K562 (cell line): ENCODE data around the gene CCDC127. TPM values are rescaled to one million over a fixed set of nuclear protein-coding genes. Genes with fewer than 3 reads are reported as not detected.

Source experiments
- ATAC-seq: fragments of 200-7000 bp; cut with Tn5 transposase; 3 replicates; pipeline ENCODE4 v1.9.1; 2020; ENCODE audit warnings: moderate library complexity
- BruUV-seq: library from RNA; stranded (reverse); fragments of 400-500 nt; replicated peaks from 2 replicates; lab custom pipeline; 2021; lab: Mats Ljungman, UMichigan
- CTCF ChIA-PET: fragments of 300-600 bp; formaldehyde crosslinking; extraction: SDS; loops from one replicate; lab custom pipeline; 2021; ENCODE audit warnings: low intra/inter-chr PET ratio; lab: Yijun Ruan, JAX
- POLR2A ChIA-PET: fragments of 300-600, 350-650 bp; sonication (Branson Sonifier 250); formaldehyde crosslinking; extraction: SDS; loops from one replicate; lab custom pipeline; 2021; ENCODE audit warnings: antibody characterized with exemption, inconsistent platforms; lab: Yijun Ruan, JAX
- DNase-seq, 4 experiments: peaks; one replicate each; pipeline versions ENCODE4 v3.0.0 to v3.0.0-alpha.2; 2011 to 2018; ENCODE audit warnings: low spot score in 3 of 4, mixed read lengths in 3 of 4; ENCODE audit errors: extremely low read depth in 1 of 4
- FAIRE-seq: peaks from 2 replicates; lab custom pipeline; 2011; peaks lifted over from hg19 to GRCh38; lab: Jason Lieb, UNC
- H2AFZ ChIP-seq: 2 replicates; pipeline ENCODE4 v1.6.0; 2011; ENCODE audit warnings: low read depth, low read length, control low read depth, inconsistent platforms
- H3K27ac ChIP-seq: fragments of 200-600 bp; 3 replicates; pipeline ENCODE4 v1.8.0; 2011; ENCODE audit warnings: low read depth, mild to moderate bottlenecking, control low read depth, inconsistent platforms, low read length, moderate library complexity, mixed read lengths; ENCODE audit errors: extremely low read depth
- H3K27me3 ChIP-seq, 2 experiments: fragments of 300-600 bp in 1 of 2; 2 replicates in 1 of 2; 3 replicates in 1 of 2; pipeline versions ENCODE4 v1.6.0 to v1.8.0; 2011; ENCODE audit warnings: inconsistent platforms in 2 of 2, low read length in 2 of 2, mild to moderate bottlenecking in 1 of 2, mixed read lengths in 1 of 2, moderate library complexity in 1 of 2; ENCODE audit not compliant: control insufficient read depth in 2 of 2, insufficient read depth in 2 of 2
- H3K36me3 ChIP-seq: fragments of 300-600 bp; 3 replicates; pipeline ENCODE4 v1.8.0; 2011; ENCODE audit warnings: mild to moderate bottlenecking, low read length, inconsistent platforms; ENCODE audit not compliant: control insufficient read depth, insufficient read depth
- H3K4me1 ChIP-seq, 2 experiments: fragments of 200-600 bp in 1 of 2; replicated peaks in 1 of 2; 2 replicates in 1 of 2; 3 replicates in 1 of 2; pipeline versions ENCODE4 v1.5.1 to v1.8.0; 2011; ENCODE audit warnings: inconsistent platforms in 2 of 2, low read length in 2 of 2, mild to moderate bottlenecking in 1 of 2, mixed read lengths in 1 of 2, moderate library complexity in 1 of 2; ENCODE audit not compliant: control insufficient read depth in 2 of 2, insufficient read depth in 2 of 2
- H3K4me2 ChIP-seq: 2 replicates; pipeline ENCODE4 v1.6.1; 2011; ENCODE audit warnings: low read length, control low read depth, inconsistent platforms, mixed read lengths; ENCODE audit not compliant: insufficient read depth
- H3K4me3 ChIP-seq: fragments of 200-600 bp; sonication (generic), shearing (Covaris generic); 2 replicates; pipeline ENCODE4 v1.5.1; 2016; ENCODE audit warnings: control low read depth, inconsistent platforms
- H3K79me2 ChIP-seq: fragments of 200-600 bp; 3 replicates; pipeline ENCODE4 v1.8.0; 2011; ENCODE audit warnings: low read length, inconsistent platforms; ENCODE audit not compliant: control insufficient read depth, insufficient read depth
- H3K9ac ChIP-seq, 2 experiments: 2 replicates each; pipeline versions ENCODE4 v1.6.0 to v1.6.1; 2011; ENCODE audit warnings: low read depth in 2 of 2, low read length in 2 of 2, control low read depth in 1 of 2, inconsistent platforms in 1 of 2, mild to moderate bottlenecking in 1 of 2, mixed read lengths in 1 of 2; ENCODE audit not compliant: insufficient read depth in 1 of 2
- H3K9me1 ChIP-seq: one replicate; pipeline ENCODE4 v1.6.0; 2011; ENCODE audit warnings: inconsistent platforms, mild to moderate bottlenecking, low read length, moderate library complexity; ENCODE audit not compliant: control insufficient read depth, insufficient read depth
- H3K9me3 ChIP-seq: replicated peaks from 2 replicates; pipeline ENCODE4 v1.5.1; 2011; ENCODE audit warnings: low read depth, low read length, inconsistent platforms; ENCODE audit not compliant: control insufficient read depth, insufficient read depth
- H4K20me1 ChIP-seq: replicated peaks from 2 replicates; pipeline ENCODE4 v1.6.1; 2011; ENCODE audit warnings: low read length, inconsistent platforms, mixed read lengths; ENCODE audit not compliant: control insufficient read depth, insufficient read depth
- ASH1L ChIP-seq: fragments of 450-650 bp; IDR thresholded peaks from 2 replicates; pipeline ENCODE4 v1.6.1; 2018; ENCODE audit warnings: borderline replicate concordance, mild to moderate bottlenecking, low read depth; ENCODE audit not compliant: partially characterized antibody
- CREB3 ChIP-seq: fragments of 450-650 bp; conservative IDR thresholded peaks from 2 replicates; pipeline ENCODE4 v1.6.1; 2016; ENCODE audit warnings: missing genetic modification characterization, low read depth, mild to moderate bottlenecking, missing compliant biosample characterization, moderate library complexity
- DIDO1 ChIP-seq: fragments of 450-650 bp; IDR thresholded peaks from 2 replicates; pipeline ENCODE4 v1.6.1; 2016; ENCODE audit warnings: low read depth, missing biosample characterization, missing genetic modification characterization
- FOXA3 ChIP-seq, 2 experiments: fragments of 450-650 bp in 1 of 2; sonication (generic) in 1 of 2; formaldehyde crosslinking; IDR thresholded peaks in 1 of 2; conservative IDR thresholded peaks in 1 of 2; 2 replicates each; pipeline versions ENCODE4 v1.4.0 to v1.8.0; 2020 to 2022; ENCODE audit warnings: mild to moderate bottlenecking in 2 of 2, missing genetic modification reagents in 1 of 2
- HIVEP1 ChIP-seq: fragments of 250-450 bp; sonication (Bioruptor Pico); IDR thresholded peaks from 2 replicates; pipeline ENCODE4 v1.4.0; 2020; ENCODE audit warnings: mild to moderate bottlenecking
- JUND ChIP-seq, 2 experiments: IDR thresholded peaks; 2 replicates in 1 of 2; 3 replicates in 1 of 2; pipeline ENCODE4 v1.6.1; 2011; ENCODE audit warnings: borderline replicate concordance in 2 of 2, low read depth in 2 of 2, low read length in 2 of 2, improper control_type of control experiment in 1 of 2, missing biosample characterization in 1 of 2, missing genetic modification characterization in 1 of 2, missing genetic modification reagents in 1 of 2
- KAT2B ChIP-seq: IDR thresholded peaks from one replicate; pipeline ENCODE4 v1.6.1; 2012; ENCODE audit warnings: low read depth, mild to moderate bottlenecking, control low read depth, inconsistent platforms, low read length, moderate library complexity
- LARP7 ChIP-seq: fragments of 450-650 bp; IDR thresholded peaks from 2 replicates; pipeline ENCODE4 v1.6.1; 2016
- LCOR ChIP-seq: sonication (generic); formaldehyde crosslinking; IDR thresholded peaks from 2 replicates; pipeline ENCODE4 v1.8.0; 2022; ENCODE audit warnings: mild to moderate bottlenecking, missing genetic modification reagents
- MEIS2 ChIP-seq: fragments of 450-650 bp; IDR thresholded peaks from 2 replicates; pipeline ENCODE4 v1.6.1; 2014; ENCODE audit warnings: mild to moderate bottlenecking; ENCODE audit not compliant: partially characterized antibody
- NCOR1 ChIP-seq: fragments of 450-650 bp; IDR thresholded peaks from 2 replicates; pipeline ENCODE4 v1.6.1; 2016; ENCODE audit warnings: mild to moderate bottlenecking, moderate library complexity
- NFATC3 ChIP-seq: fragments of 450-650 bp; IDR thresholded peaks from 2 replicates; pipeline ENCODE4 v1.6.1; 2017; ENCODE audit warnings: mild to moderate bottlenecking
- NR2C2 ChIP-seq, 2 experiments: fragments of 200-800 bp in 1 of 2; sonication (Bioruptor generic) in 1 of 2; sonication (generic) in 1 of 2; formaldehyde crosslinking in 1 of 2; IDR thresholded peaks; 2 replicates each; pipeline versions ENCODE4 v1.6.1 to v1.8.0; 2016 to 2022; ENCODE audit warnings: mild to moderate bottlenecking in 1 of 2, missing compliant biosample characterization in 1 of 2, missing genetic modification characterization in 1 of 2, missing genetic modification reagents in 1 of 2
- PHTF2 ChIP-seq: fragments of 250-450 bp; sonication (Bioruptor Pico); IDR thresholded peaks from 2 replicates; pipeline ENCODE4 v1.5.0; 2021; ENCODE audit warnings: mild to moderate bottlenecking
- RBM17 ChIP-seq: fragments of 200-400 bp; formaldehyde crosslinking; IDR thresholded peaks from 2 replicates; pipeline ENCODE4 v1.6.1; 2017; ENCODE audit warnings: low read depth, mild to moderate bottlenecking, low read length, borderline replicate concordance
- SMARCB1 ChIP-seq: IDR thresholded peaks from 2 replicates; pipeline ENCODE4 v1.6.1; 2011; ENCODE audit warnings: improper control_type of control experiment, low read depth; ENCODE audit not compliant: insufficient read length
- TSC22D4 ChIP-seq: fragments of 450-650 bp; IDR thresholded peaks from 2 replicates; pipeline ENCODE4 v1.6.1; 2016; ENCODE audit warnings: missing genetic modification characterization, missing biosample characterization, control low read depth
- ZFX ChIP-seq: sonication (generic); formaldehyde crosslinking; IDR thresholded peaks from 2 replicates; pipeline ENCODE4 v1.8.0; 2022; ENCODE audit warnings: mild to moderate bottlenecking, missing genetic modification reagents, moderate library complexity
- ZNF311 ChIP-seq: fragments of 250-450 bp; sonication (Bioruptor Pico); IDR thresholded peaks from 2 replicates; pipeline ENCODE4 v1.4.0; 2020; ENCODE audit warnings: mild to moderate bottlenecking, moderate library complexity
- ZNF507 ChIP-seq: conservative IDR thresholded peaks from 2 replicates; pipeline ENCODE4 v1.6.1; 2017; ENCODE audit warnings: missing genetic modification characterization, missing compliant biosample characterization
- ZNF707 ChIP-seq: fragments of 250-450 bp; sonication (Bioruptor Pico); conservative IDR thresholded peaks from 2 replicates; pipeline ENCODE4 v1.8.0; 2022; ENCODE audit warnings: inconsistent platforms, mild to moderate bottlenecking, moderate library complexity
- ZNF785 ChIP-seq: fragments of 250-450 bp; sonication (Bioruptor Pico); IDR thresholded peaks from 2 replicates; pipeline ENCODE4 v1.4.0; 2020; ENCODE audit warnings: mild to moderate bottlenecking
- WGBS: fragments of 100-300 bp; shearing (Covaris generic); methylation state at CpG from one replicate; pipeline ENCODE4 v1.1.6; 2016; ENCODE audit warnings: low coverage, mixed read lengths; ENCODE audit not compliant: insufficient coverage; ENCODE audit errors: missing lambda C conversion rate; 5-methylcytosine and 5-hydroxymethylcytosine counted together
- in situ Hi-C: fragments of 300-500 bp; cut with MboI; formaldehyde crosslinking; loops from 4 replicates; pipeline ENCODE4 v1.15.0; 2018; ENCODE audit warnings: inconsistent platforms, mixed read lengths
- intact Hi-C: fragments of 100-400 bp; cut with micrococcal nuclease; formaldehyde crosslinking; loops from 2 replicates; pipeline ENCODE4 v1.14.2; 2022
- polyA plus RNA-seq, 8 experiments: library from polyadenylated mRNA; depleted of rRNA in 4 of 8; stranded (reverse) in 5 of 8; unstranded in 3 of 8; fragments of >200 nt; fragmentation: Nextera tagmentation in 2 of 8; fragmentation: Illumina TruSeq in 1 of 8; extraction: Ambion mirVana in 2 of 8; extraction: Trizol in 1 of 8; gene quantifications; 2 replicates each; pipeline versions ENCODE4 v1.2.1 to v1.2.3, GENCODE V29; 2011 to 2014; ENCODE audit warnings: inconsistent platforms in 1 of 8, missing spikeins in 1 of 8
- total RNA-seq, 7 experiments: library from RNA; depleted of rRNA in 6 of 7; stranded (reverse); fragments of >200 nt in 6 of 7; fragmentation: Illumina TruSeq in 2 of 7; extraction: Trizol in 2 of 7; gene quantifications; 2 replicates each; pipeline versions ENCODE4 v1.2.1 to v1.2.3, GENCODE V29; 2011 to 2021; ENCODE audit warnings: low replicate concordance in 1 of 7

CCDC127 gene
- total and polyA plus RNA-seq, 9 of the 15 experiments (the other 6 are each of a cell fraction or from before 2014, with no cell fraction given): 2.7 to 4.5 (median 4.1) TPM

- no peak for TF ChIP-seq SMARCB1
- TF ChIP-seq LARP7: no peak
- TF ChIP-seq NR2C2 (CRISPR knock-in tag; IDR thresholded peaks at IDR 0.05): no peak
- no peak for TF ChIP-seq NR2C2 (tag; IDR thresholded peaks at IDR 0.05)
- TF ChIP-seq LCOR (CRISPR knock-in tag): no peak
- TF ChIP-seq HIVEP1 (CRISPR knock-in tag): no peak
These were observed 24.8 kb downstream of the CCDC127 start (continued) for GRCh38 chr5:192970-193831.

GRCh38 chr5:192691-192969 lies 25.3 kb downstream of the CCDC127 start:
- no peaks in the 10 kb centered on the region for H3K79me2 ChIP-seq
- peaks cover 28 to 68% of the 10 kb centered on the region in 2 experiments; a peak in 4 of 5 replicates for H3K27me3 ChIP-seq
- no TSS peak for BruUV-seq
- H3K9ac ChIP-seq: no peak overlapping the region
- no peak overlapping the region for H2AFZ ChIP-seq
- H3K9me1 ChIP-seq: no peaks in the 10 kb centered on the region
- DNase-seq: no peak
- no peak for FAIRE-seq
- ChIA-PET POLR2A (no interaction called here), CTCF (no interaction called here)
- H3K27ac ChIP-seq: no peak overlapping the region
- in situ Hi-C loops (no loop called here), intact Hi-C loops (no loop called here)
- WGBS: 6% methylated on average over 9 of the region's 9 CpGs
- H3K4me1 ChIP-seq: peaks cover 0 to 64% of the 10 kb centered on the region in 2 experiments; a peak in 2 of 5 replicates
- H3K4me3 ChIP-seq: no peak overlapping the region
- H3K9me3 ChIP-seq: no peaks in the 10 kb centered on the region
- no peak overlapping the region for H3K4me2 ChIP-seq
- peaks cover 26% of the 10 kb centered on the region for H4K20me1 ChIP-seq
- ATAC-seq: no peak
- H3K36me3 ChIP-seq: no peaks in the 10 kb centered on the region
- TF ChIP-seq TSC22D4 (no peak), MEIS2 (no peak), KAT2B (no peak), NFATC3 (no peak), PHTF2 (CRISPR knock-in tag) (no peak), DIDO1 (tag) (no peak), ZNF785 (no peak), ZNF707 (CRISPR knock-in tag) (no peak), RBM17 (no peak), FOXA3 (CRISPR knock-in tag; conservative IDR thresholded peaks at IDR 0.05 in 1 of 2, IDR thresholded peaks at IDR 0.05 in 1 of 2) (no peak), ZFX (CRISPR knock-in tag) (no peak), CREB3 (tag) (no peak), ASH1L (no peak), ZNF507 (no peak), ZNF311 (CRISPR knock-in tag) (no peak), JUND (IDR thresholded peaks at IDR 0.05; ENCODE audit: borderline replicate concordance, low read depth, low read length) (no peak), JUND (tag; IDR thresholded peaks at IDR 0.05; ENCODE audit: borderline replicate concordance, low read depth, low read length) (no peak), NCOR1 (no peak)
